HEK293 (cell line): Measurements from ENCODE around the gene EXOSC2.
A peak's percentile ranks its signal among the peaks of the same experiment; 100 is the strongest.

Experiments used
- CTCF ChIA-PET: fragments of 350-600 bp; formaldehyde crosslinking; extraction: SDS; loops from one replicate; lab custom pipeline; 2021; ENCODE audit warnings: antibody characterized with exemption; lab: Yijun Ruan, JAX
- POLR2A ChIA-PET: fragments of 300-600 bp; formaldehyde crosslinking; extraction: SDS; loops from one replicate; lab custom pipeline; 2020; ENCODE audit warnings: antibody characterized with exemption, inconsistent platforms; lab: Yijun Ruan, JAX
- H3K27ac ChIP-seq: fragments of 200-500 bp; sonication (Bioruptor generic); 2 replicates; pipeline ENCODE4 v1.5.1; 2014; ENCODE audit warnings: low read depth, low read length, control low read depth, inconsistent platforms; ENCODE audit errors: extremely low read depth
- H3K36me3 ChIP-seq, 2 experiments: fragments of 200-500 bp in 1 of 2; sonication (Bioruptor generic) in 1 of 2; 1 replicate in 1 of 2; 2 replicates in 1 of 2; pipeline ENCODE4 v1.5.1; 2014 to 2017; ENCODE audit warnings: inconsistent platforms in 2 of 2, low read length in 2 of 2; ENCODE audit not compliant: control insufficient read depth in 2 of 2, insufficient read depth in 1 of 2
- H3K4me1 ChIP-seq: fragments of 200-500 bp; sonication (Bioruptor generic); 2 replicates; pipeline ENCODE4 v1.5.1; 2014; ENCODE audit warnings: mild to moderate bottlenecking, low read length, inconsistent platforms; ENCODE audit not compliant: control insufficient read depth, insufficient read depth
- H3K4me3 ChIP-seq: 2 replicates; pipeline ENCODE4 v1.5.1; 2011; ENCODE audit warnings: low read depth, mild to moderate bottlenecking, control low read depth, low read length, moderate library complexity
- H3K9me3 ChIP-seq: fragments of 200-500 bp; sonication (Bioruptor generic); 2 replicates; pipeline ENCODE4 v1.5.1; 2014; ENCODE audit warnings: low read depth, low read length, inconsistent platforms; ENCODE audit not compliant: control insufficient read depth, insufficient read depth
- EGR2 ChIP-seq: fragments of 450-650 bp; formaldehyde crosslinking; IDR thresholded peaks from 2 replicates; pipeline ENCODE4 v1.5.1; 2016; ENCODE audit warnings: low read depth, missing biosample characterization, missing genetic modification characterization
- OVOL3 ChIP-seq: fragments of 450-650 bp; formaldehyde crosslinking; IDR thresholded peaks from 2 replicates; pipeline ENCODE4 v1.5.1; 2016; ENCODE audit warnings: missing biosample characterization, missing genetic modification characterization
- PRDM6 ChIP-seq: fragments of 450-650 bp; formaldehyde crosslinking; IDR thresholded peaks from 2 replicates; pipeline ENCODE4 v1.5.1; 2017; ENCODE audit warnings: missing biosample characterization, missing genetic modification characterization
- REPIN1 ChIP-seq: fragments of 450-650 bp; formaldehyde crosslinking; IDR thresholded peaks from 2 replicates; pipeline ENCODE4 v1.5.1; 2017; ENCODE audit warnings: missing biosample characterization, missing genetic modification characterization, low read depth
- ZBTB11 ChIP-seq: fragments of 450-650 bp; formaldehyde crosslinking; conservative IDR thresholded peaks from 2 replicates; pipeline ENCODE4 v1.5.1; 2016; ENCODE audit warnings: low read depth, missing biosample characterization, missing genetic modification characterization
- ZNF37A ChIP-seq: fragments of 450-650 bp; IDR thresholded peaks from 2 replicates; pipeline ENCODE4 v1.5.1; 2018; ENCODE audit warnings: missing biosample characterization, missing genetic modification characterization
- ZNF645 ChIP-seq: fragments of 450-650 bp; formaldehyde crosslinking; IDR thresholded peaks from 2 replicates; pipeline ENCODE4; 2016; ENCODE audit warnings: missing biosample characterization, missing genetic modification characterization
- ZNF670 ChIP-seq: fragments of 450-650 bp; formaldehyde crosslinking; IDR thresholded peaks from 2 replicates; pipeline ENCODE4 v1.5.1; 2016; ENCODE audit warnings: missing biosample characterization, missing genetic modification characterization, low read depth
- TF ChIP-seq, protein P1 (sequence below): fragments of 450-650 bp; formaldehyde crosslinking; IDR thresholded peaks from 2 replicates; pipeline ENCODE4 v1.5.1; 2016; ENCODE audit warnings: missing biosample characterization, missing genetic modification characterization, borderline replicate concordance

Gene EXOSC2

GRCh38 chr9:130729145-130729544, 35.6 kb downstream of the EXOSC2 start:
- H3K4me3 ChIP-seq = no peak overlapping the region
- CTCF ChIA-PET = no interaction called here
- TF ChIP-seq ZBTB11 (tag by site-specific recombination) (no peak), ZNF645 (tag by site-specific recombination) (no peak), EGR2 (tag by site-specific recombination) (0 out of 2 replicates have a peak, but pooled peaks have one; percentile 24), OVOL3 (tag by site-specific recombination) (no peak), REPIN1 (tag by site-specific recombination) (no peak), ZNF670 (tag by site-specific recombination) (no peak)
- TF ChIP-seq, protein P1, sequence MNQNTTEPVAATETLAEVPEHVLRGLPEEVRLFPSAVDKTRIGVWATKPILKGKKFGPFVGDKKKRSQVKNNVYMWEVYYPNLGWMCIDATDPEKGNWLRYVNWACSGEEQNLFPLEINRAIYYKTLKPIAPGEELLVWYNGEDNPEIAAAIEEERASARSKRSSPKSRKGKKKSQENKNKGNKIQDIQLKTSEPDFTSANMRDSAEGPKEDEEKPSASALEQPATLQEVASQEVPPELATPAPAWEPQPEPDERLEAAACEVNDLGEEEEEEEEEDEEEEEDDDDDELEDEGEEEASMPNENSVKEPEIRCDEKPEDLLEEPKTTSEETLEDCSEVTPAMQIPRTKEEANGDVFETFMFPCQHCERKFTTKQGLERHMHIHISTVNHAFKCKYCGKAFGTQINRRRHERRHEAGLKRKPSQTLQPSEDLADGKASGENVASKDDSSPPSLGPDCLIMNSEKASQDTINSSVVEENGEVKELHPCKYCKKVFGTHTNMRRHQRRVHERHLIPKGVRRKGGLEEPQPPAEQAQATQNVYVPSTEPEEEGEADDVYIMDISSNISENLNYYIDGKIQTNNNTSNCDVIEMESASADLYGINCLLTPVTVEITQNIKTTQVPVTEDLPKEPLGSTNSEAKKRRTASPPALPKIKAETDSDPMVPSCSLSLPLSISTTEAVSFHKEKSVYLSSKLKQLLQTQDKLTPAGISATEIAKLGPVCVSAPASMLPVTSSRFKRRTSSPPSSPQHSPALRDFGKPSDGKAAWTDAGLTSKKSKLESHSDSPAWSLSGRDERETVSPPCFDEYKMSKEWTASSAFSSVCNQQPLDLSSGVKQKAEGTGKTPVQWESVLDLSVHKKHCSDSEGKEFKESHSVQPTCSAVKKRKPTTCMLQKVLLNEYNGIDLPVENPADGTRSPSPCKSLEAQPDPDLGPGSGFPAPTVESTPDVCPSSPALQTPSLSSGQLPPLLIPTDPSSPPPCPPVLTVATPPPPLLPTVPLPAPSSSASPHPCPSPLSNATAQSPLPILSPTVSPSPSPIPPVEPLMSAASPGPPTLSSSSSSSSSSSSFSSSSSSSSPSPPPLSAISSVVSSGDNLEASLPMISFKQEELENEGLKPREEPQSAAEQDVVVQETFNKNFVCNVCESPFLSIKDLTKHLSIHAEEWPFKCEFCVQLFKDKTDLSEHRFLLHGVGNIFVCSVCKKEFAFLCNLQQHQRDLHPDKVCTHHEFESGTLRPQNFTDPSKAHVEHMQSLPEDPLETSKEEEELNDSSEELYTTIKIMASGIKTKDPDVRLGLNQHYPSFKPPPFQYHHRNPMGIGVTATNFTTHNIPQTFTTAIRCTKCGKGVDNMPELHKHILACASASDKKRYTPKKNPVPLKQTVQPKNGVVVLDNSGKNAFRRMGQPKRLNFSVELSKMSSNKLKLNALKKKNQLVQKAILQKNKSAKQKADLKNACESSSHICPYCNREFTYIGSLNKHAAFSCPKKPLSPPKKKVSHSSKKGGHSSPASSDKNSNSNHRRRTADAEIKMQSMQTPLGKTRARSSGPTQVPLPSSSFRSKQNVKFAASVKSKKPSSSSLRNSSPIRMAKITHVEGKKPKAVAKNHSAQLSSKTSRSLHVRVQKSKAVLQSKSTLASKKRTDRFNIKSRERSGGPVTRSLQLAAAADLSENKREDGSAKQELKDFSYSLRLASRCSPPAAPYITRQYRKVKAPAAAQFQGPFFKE (tag by site-specific recombination) = no peak
- H3K27ac ChIP-seq = no peak overlapping the region
- POLR2A ChIA-PET = no interaction called here
- H3K9me3 ChIP-seq = no peaks in the 10 kb centered on the region
- H3K4me1 ChIP-seq = no peaks in the 10 kb centered on the region
- H3K36me3 ChIP-seq = no peaks in the 10 kb centered on the region

DNA sequence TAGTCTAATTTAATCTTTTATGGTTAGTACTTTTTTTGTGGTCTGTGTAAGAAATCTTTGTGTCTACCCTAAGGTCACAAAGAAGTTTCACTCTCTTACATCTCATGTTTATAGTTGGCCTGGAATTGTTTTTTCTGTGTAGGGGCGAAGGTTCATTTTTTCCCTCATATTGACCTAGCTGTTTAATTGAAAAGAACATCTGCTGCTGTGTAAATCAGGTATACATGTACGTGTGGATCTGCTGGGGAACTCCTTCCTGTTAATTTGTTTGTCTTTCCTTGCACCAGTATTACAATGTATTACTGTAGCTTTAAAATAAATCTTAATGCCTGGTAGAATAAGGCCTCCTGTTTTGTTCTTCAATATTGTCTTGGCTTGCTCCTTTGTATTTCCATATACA, 37.8 kb downstream of the EXOSC2 start:
- Histone ChIP-seq H3K9me3 (no peaks in the 10 kb centered on the region), H3K4me3 (no peak overlapping the region), H3K4me1 (no peaks in the 10 kb centered on the region), H3K36me3 (no peaks in the 10 kb centered on the region), H3K27ac (no peak overlapping the region)
- CTCF ChIA-PET = interaction anchor here (0.6 to 2.7 kb wide), 20 partner anchors 11 to 494 kb away, joined by 3 to 15 read pairs (median 4); no protein-coding TSS in a partner anchor
- no peak for TF ChIP-seq ZNF37A (tag by site-specific recombination)
- TF ChIP-seq PRDM6 (tag by site-specific recombination) = 0 out of 2 replicates have a peak, but pooled peaks have one; percentile 35
- POLR2A ChIA-PET = interaction anchor here (0.6 kb wide), 1 partner anchor 203 kb away, joined by 3 read pairs; no protein-coding TSS in a partner anchor
